Measurements from ENCODE around the gene LITAF.
"Not testable (repeated sequence)": the region's sequence is repeated elsewhere in the genome, so short reads cannot be mapped to it uniquely, and the experiment has no call there.

LITAF gene

GRCh38 chr16:11597235-11598095 is 10.7 kb upstream of the LITAF start:
- no peak overlapping the region for H3K4me3 ChIP-seq (ENCODE audit: insufficient read length, low read depth)
- peak overlapping the region; percentile 1 for H3K9ac ChIP-seq (ENCODE audit: insufficient read length, low read depth)
- peaks cover 12% of the 10 kb centered on the region for H3K4me1 ChIP-seq (ENCODE audit: insufficient read depth, insufficient read length)
- no peaks in the 10 kb centered on the region for H3K9me3 ChIP-seq (ENCODE audit: insufficient read depth, low read length)
- no peak for DNase-seq (ENCODE audit: low read depth, low spot score)
- H3K27me3 ChIP-seq (ENCODE audit: insufficient read depth, insufficient read length) = no peaks in the 10 kb centered on the region
- TF ChIP-seq SUZ12 (IDR thresholded peaks at IDR 0.05; ENCODE audit: extremely low read depth, insufficient read depth, insufficient read length) (no peak), ZNF274 (IDR thresholded peaks at IDR 0.05; ENCODE audit: low read depth, low read length) (no peak), YY1 (IDR thresholded peaks at IDR 0.05; ENCODE audit: insufficient read depth, insufficient read length) (no peak)
- H3K36me3 ChIP-seq (ENCODE audit: insufficient read depth, insufficient read length, low read length) = no peaks in the 10 kb centered on the region

DNA sequence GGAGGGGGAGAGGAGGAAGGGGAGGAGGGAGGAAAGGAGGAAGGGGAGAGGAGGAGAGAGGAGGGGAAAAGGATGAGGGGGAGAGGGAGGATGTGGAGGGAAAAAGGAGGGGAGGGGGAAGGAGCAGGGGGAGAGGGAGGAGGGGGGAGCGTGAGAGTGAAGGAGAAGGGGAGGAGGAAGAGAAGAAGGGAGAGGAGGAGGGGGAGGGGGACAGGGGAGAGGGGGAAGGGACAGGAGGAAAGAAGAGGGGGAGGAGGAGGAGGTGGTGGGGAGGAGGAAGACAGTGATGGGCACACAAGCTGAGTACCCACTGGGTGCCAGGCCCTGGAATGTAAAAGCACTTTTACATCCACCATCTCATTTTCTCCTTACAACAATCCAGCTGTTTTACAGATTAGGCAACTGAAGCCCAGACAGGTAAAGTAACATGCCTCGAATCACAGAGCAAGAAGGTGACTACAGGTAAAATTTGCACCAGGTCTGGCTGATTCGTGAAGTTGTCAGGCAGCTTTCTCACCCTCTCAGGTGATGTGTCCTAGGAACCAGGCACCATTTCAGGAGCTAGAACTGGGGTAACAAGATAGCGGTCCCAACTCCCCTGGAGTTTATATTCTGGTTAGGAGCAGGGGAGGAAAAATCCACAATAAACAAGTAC is 10.0 kb upstream of the LITAF start:
- DNase-seq (ENCODE audit: low read depth, low spot score) = no peak

DNA sequence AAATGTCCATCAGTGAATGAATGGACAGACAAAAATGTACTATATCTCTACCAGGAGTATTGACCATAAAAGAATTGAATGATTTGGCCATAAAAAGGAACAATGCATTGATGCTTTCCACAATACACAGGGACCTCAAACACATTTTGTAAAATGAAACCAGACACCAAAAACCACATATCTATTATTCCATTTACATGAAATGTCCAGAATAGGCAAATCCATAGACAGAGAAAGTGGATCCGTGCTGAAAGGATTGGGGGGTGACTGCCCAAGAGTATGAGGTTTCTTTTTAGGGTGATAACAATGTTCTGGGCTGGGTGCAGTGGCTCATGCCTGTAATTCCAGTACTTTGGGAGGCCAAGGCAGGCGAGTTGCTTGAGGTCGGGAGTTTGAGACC is 6.9 kb upstream of the LITAF start:
- H3K4me1 ChIP-seq (ENCODE audit: insufficient read depth, insufficient read length) = peaks cover 12% of the 10 kb centered on the region

More for the DNA sequence above, 10.0 kb upstream of the LITAF start:
- peaks cover 12% of the 10 kb centered on the region for H3K4me1 ChIP-seq (ENCODE audit: insufficient read depth, insufficient read length)
- no peaks in the 10 kb centered on the region for H3K9me3 ChIP-seq (ENCODE audit: insufficient read depth, low read length)
- H3K9ac ChIP-seq (ENCODE audit: insufficient read length, low read depth) = no peak overlapping the region
- no peak overlapping the region for H3K4me3 ChIP-seq (ENCODE audit: insufficient read length, low read depth)
- no peaks in the 10 kb centered on the region for H3K27me3 ChIP-seq (ENCODE audit: insufficient read depth, insufficient read length)
- TF ChIP-seq ZNF274 (IDR thresholded peaks at IDR 0.05; ENCODE audit: low read depth, low read length) (no peak), YY1 (IDR thresholded peaks at IDR 0.05; ENCODE audit: insufficient read depth, insufficient read length) (no peak), SUZ12 (IDR thresholded peaks at IDR 0.05; ENCODE audit: extremely low read depth, insufficient read depth, insufficient read length) (no peak)
- H3K36me3 ChIP-seq (ENCODE audit: insufficient read depth, insufficient read length, low read length) = no peaks in the 10 kb centered on the region

GRCh38 chr16:11593076-11593475 is 6.4 kb upstream of the LITAF start:
- H3K4me1 ChIP-seq (ENCODE audit: insufficient read depth, insufficient read length); H3K36me3 ChIP-seq (ENCODE audit: insufficient read depth, insufficient read length, low read length); H3K9me3 ChIP-seq (ENCODE audit: insufficient read depth, low read length); H3K9ac ChIP-seq (ENCODE audit: insufficient read length, low read depth); H3K27me3 ChIP-seq (ENCODE audit: insufficient read depth, insufficient read length); DNase-seq (ENCODE audit: low read depth, low spot score); H3K4me3 ChIP-seq (ENCODE audit: insufficient read length, low read depth): not testable (repeated sequence)

More for the DNA sequence above, 6.9 kb upstream of the LITAF start:
- Histone ChIP-seq H3K4me3 (ENCODE audit: insufficient read length, low read depth) (no peak overlapping the region), H3K9ac (ENCODE audit: insufficient read length, low read depth) (no peak overlapping the region), H3K36me3 (ENCODE audit: insufficient read depth, insufficient read length, low read length) (no peaks in the 10 kb centered on the region), H3K9me3 (ENCODE audit: insufficient read depth, low read length) (no peaks in the 10 kb centered on the region), H3K27me3 (ENCODE audit: insufficient read depth, insufficient read length) (no peaks in the 10 kb centered on the region)
- no peak for DNase-seq (ENCODE audit: low read depth, low spot score)
- TF ChIP-seq SUZ12 (IDR thresholded peaks at IDR 0.05; ENCODE audit: extremely low read depth, insufficient read depth, insufficient read length) (no peak), ZNF274 (IDR thresholded peaks at IDR 0.05; ENCODE audit: low read depth, low read length) (no peak), YY1 (IDR thresholded peaks at IDR 0.05; ENCODE audit: insufficient read depth, insufficient read length) (no peak)

DNA sequence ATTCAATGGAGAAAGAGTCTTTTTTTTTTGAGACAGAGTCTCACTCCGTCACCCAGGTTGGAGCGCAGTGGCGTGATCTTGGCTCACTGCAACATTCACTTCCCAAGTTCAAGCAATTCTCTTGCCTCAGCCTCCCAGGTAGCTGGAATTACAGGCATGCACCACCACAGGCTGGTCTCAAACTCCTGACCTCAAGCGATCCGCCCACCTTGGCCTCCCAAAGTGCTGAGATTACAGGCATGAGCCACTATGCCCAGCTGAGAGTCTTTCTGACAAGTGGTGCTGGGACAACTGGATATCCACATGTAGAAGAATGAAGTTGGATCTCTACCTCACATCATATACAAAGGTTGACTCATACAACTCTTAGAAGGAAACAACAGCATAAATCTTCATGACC is 4.9 kb upstream of the LITAF start:
- not testable (repeated sequence) for DNase-seq (ENCODE audit: low read depth, low spot score); H3K27me3 ChIP-seq (ENCODE audit: insufficient read depth, insufficient read length); H3K36me3 ChIP-seq (ENCODE audit: insufficient read depth, insufficient read length, low read length); H3K4me1 ChIP-seq (ENCODE audit: insufficient read depth, insufficient read length); H3K4me3 ChIP-seq (ENCODE audit: insufficient read length, low read depth); H3K9me3 ChIP-seq (ENCODE audit: insufficient read depth, low read length); H3K9ac ChIP-seq (ENCODE audit: insufficient read length, low read depth)

DNA sequence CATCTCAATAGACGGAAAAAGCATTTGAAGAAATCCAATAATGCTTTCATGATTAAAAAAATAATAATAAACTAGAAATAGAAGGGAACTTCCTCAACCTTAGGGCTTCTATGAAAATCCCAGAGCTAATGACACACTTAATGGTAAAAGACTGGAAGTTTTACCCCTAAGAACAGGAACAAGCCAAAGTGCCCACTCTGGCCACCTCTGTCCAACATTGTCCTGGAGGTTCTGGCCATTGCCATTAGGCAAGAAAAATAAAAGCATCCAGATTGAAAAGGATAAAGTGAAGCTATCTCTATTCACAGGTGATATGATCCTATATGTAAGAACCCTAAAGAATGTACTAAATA is 2.5 kb upstream of the LITAF start:
- no peak overlapping the region for H3K4me3 ChIP-seq (ENCODE audit: insufficient read length, low read depth)
- no peak for DNase-seq (ENCODE audit: low read depth, low spot score)
- H3K9ac ChIP-seq (ENCODE audit: insufficient read length, low read depth) = no peak overlapping the region
- H3K36me3 ChIP-seq (ENCODE audit: insufficient read depth, insufficient read length, low read length) = peaks cover 7% of the 10 kb centered on the region
- H3K9me3 ChIP-seq (ENCODE audit: insufficient read depth, low read length) = peaks cover 12% of the 10 kb centered on the region; the same call in 1 of the 2 replicates
- H3K4me1 ChIP-seq (ENCODE audit: insufficient read depth, insufficient read length) = peaks cover 7% of the 10 kb centered on the region
- H3K27me3 ChIP-seq (ENCODE audit: insufficient read depth, insufficient read length) = no peaks in the 10 kb centered on the region
- TF ChIP-seq SUZ12 (IDR thresholded peaks at IDR 0.05; ENCODE audit: extremely low read depth, insufficient read depth, insufficient read length) = no peak
- TF ChIP-seq ZNF274 (IDR thresholded peaks at IDR 0.05; ENCODE audit: low read depth, low read length) = no peak
- TF ChIP-seq YY1 (IDR thresholded peaks at IDR 0.05; ENCODE audit: insufficient read depth, insufficient read length) = no peak

DNA sequence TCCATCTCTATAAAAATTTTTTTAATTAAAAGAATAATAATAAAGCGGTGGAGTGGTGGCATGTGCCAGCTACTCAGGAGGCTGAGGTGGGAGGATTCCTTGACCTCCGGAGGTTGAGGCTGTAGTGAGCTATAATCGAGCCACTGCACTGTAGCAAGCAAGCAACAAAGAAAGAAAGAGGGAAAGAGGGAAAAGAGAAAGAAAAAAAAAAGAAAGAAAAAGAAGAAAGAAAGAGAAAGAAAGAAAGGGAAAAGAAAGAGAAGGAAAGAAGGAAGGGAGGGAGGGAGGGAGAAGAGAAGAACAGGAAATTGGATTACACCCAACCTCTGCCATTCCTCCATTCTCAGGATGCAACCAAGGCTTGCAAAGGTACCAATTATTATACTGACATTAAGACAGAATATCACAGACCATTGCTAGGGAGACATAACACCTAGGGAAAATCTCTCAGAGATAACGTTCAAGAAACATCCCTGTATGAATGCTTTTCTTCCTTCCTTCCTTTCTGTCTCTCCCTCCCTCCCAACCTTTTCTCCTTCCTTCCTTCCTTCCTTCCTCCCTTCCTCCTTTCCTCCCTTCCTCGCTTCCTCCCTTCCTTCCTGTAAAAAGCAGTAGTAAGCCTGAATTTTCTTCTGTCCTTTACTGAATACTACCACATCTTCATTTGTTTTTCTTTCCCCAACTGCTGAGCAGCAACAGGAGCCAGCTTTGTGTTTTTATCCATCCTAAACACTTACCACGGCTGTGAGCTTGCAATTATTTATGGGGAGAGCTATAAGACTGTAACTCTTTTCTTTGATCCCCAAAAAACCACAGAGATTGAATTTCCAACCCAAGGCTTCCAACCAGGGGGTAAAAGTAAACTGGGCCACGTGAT is 1.8 kb upstream of the LITAF start:
- Histone ChIP-seq H3K36me3 (ENCODE audit: insufficient read depth, insufficient read length, low read length) (peaks cover 11% of the 10 kb centered on the region), H3K4me1 (ENCODE audit: insufficient read depth, insufficient read length) (peaks cover 8% of the 10 kb centered on the region), H3K9me3 (ENCODE audit: insufficient read depth, low read length) (peaks cover 12% of the 10 kb centered on the region; the same call in 1 of the 2 replicates), H3K9ac (ENCODE audit: insufficient read length, low read depth) (no peak overlapping the region), H3K27me3 (ENCODE audit: insufficient read depth, insufficient read length) (no peaks in the 10 kb centered on the region), H3K4me3 (ENCODE audit: insufficient read length, low read depth) (no peak overlapping the region)
- no peak for TF ChIP-seq SUZ12 (IDR thresholded peaks at IDR 0.05; ENCODE audit: extremely low read depth, insufficient read depth, insufficient read length)
- no peak for TF ChIP-seq ZNF274 (IDR thresholded peaks at IDR 0.05; ENCODE audit: low read depth, low read length)
- no peak for TF ChIP-seq YY1 (IDR thresholded peaks at IDR 0.05; ENCODE audit: insufficient read depth, insufficient read length)
- no peak for DNase-seq (ENCODE audit: low read depth, low spot score)
